HFFc6 (cell line): ENCODE results near the gene TYROBP. TPM values are rescaled to one million over a fixed set of nuclear protein-coding genes. Genes with fewer than 3 reads are reported as not detected.
A peak's percentile ranks its signal among the peaks of the same experiment; 100 is the strongest.

Source experiments
- DNase-seq: peaks from one replicate; pipeline ENCODE4 v3.0.0-alpha.2; 2018
- H3K27ac Mint-ChIP-seq: 2 replicates; pipeline ENCODE4 v1.8.0; 2020; ENCODE audit warnings: mild to moderate bottlenecking, mixed read lengths
- H3K27me3 Mint-ChIP-seq: 2 replicates; pipeline ENCODE4 v1.8.0; 2021; ENCODE audit warnings: mild to moderate bottlenecking, moderate library complexity, mixed read lengths; ENCODE audit not compliant: insufficient read depth
- H3K36me3 Mint-ChIP-seq: 2 replicates; pipeline ENCODE4 v1.8.0; 2021; ENCODE audit warnings: low read depth, mixed read lengths
- H3K4me1 Mint-ChIP-seq: 2 replicates; pipeline ENCODE4 v1.8.0; 2020; ENCODE audit warnings: low read depth, mixed read lengths
- H3K4me3 Mint-ChIP-seq: 2 replicates; pipeline ENCODE4 v1.8.0; 2020; ENCODE audit warnings: mild to moderate bottlenecking, moderate library complexity, mixed read lengths
- H3K9me3 Mint-ChIP-seq: 2 replicates; pipeline ENCODE4 v1.8.0; 2020; ENCODE audit warnings: mild to moderate bottlenecking, mixed read lengths
- total RNA-seq, 6 experiments: library from RNA; stranded (reverse); fragmentation: NEBNext Ultra II Directional; extraction: Animal tissue kit (Norgen Biotek cat#: 25700); gene quantifications; 2 replicates in 1 of 6; 3 replicates in 5 of 6; pipeline ENCODE4 v1.2.3, GENCODE V29; 2021
- TF ChIP-seq, protein P1 (sequence below): fragments of 200-600 bp; sonication (generic); IDR thresholded peaks from 2 replicates; pipeline ENCODE4 v1.5.0; 2021; ENCODE audit warnings: antibody characterized with exemption, mild to moderate bottlenecking

Gene TYROBP
- total RNA-seq, 6 experiments from 2014 or later = not detected

DNA sequence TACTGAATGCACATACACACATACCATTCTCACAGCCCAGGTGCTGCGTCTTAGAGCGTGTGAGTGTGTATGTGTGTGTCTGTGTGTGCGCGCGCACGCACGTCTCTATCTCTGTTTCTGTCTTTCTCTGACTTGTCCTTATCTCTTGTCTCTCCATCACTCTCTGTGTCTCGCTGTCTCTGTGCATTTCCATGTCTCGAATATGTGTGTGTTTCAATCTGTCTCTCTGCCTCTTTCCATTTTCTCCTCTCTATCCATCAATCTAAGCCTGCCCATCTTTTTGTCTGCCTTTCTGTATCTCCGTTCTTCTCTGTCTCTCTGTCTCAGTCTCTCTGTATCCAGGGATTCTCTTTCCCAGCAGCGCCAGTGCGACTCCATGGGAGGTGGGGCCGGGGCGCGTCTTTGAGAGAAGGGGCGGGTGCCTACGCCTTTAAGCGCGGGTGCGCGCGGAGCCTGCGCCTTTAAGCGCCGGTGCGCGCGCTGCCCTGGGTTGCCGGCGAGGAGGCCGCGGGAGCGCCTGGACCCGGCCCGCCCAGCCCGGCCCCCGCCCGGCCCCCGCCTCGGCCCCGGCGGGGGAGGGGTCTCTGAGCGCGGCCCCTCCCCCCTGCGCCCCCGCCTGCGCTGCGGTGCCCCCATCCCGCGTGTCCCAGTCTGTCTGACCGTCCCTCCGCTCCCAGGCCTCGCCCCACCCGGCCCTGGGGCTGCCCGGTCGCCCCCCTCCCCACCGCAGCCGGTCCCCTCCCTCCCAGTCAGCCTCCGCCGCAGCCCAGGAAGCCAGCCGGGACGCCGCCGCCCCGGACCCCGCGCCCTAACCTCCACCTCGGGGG, 28.0 kb upstream of the TYROBP start, which contains the start of gene LRFN3:
TSS of gene LRFN3 (plus strand) at position 464 of the 827 bp plus-strand sequence. CDS start 3,052 bp downstream, outside the sequence.
- DNase-seq = peak; percentile 20
- peaks cover 5% of the 10 kb centered on the region for H3K36me3 Mint-ChIP-seq
- no peaks in the 10 kb centered on the region for H3K9me3 Mint-ChIP-seq
- H3K4me3 Mint-ChIP-seq = peak within 1 kb of the TSS; percentile 93
- no peaks in the 10 kb centered on the region for H3K27me3 Mint-ChIP-seq
- no peak within 1 kb of the TSS for H3K27ac Mint-ChIP-seq
- TF ChIP-seq, protein P1, sequence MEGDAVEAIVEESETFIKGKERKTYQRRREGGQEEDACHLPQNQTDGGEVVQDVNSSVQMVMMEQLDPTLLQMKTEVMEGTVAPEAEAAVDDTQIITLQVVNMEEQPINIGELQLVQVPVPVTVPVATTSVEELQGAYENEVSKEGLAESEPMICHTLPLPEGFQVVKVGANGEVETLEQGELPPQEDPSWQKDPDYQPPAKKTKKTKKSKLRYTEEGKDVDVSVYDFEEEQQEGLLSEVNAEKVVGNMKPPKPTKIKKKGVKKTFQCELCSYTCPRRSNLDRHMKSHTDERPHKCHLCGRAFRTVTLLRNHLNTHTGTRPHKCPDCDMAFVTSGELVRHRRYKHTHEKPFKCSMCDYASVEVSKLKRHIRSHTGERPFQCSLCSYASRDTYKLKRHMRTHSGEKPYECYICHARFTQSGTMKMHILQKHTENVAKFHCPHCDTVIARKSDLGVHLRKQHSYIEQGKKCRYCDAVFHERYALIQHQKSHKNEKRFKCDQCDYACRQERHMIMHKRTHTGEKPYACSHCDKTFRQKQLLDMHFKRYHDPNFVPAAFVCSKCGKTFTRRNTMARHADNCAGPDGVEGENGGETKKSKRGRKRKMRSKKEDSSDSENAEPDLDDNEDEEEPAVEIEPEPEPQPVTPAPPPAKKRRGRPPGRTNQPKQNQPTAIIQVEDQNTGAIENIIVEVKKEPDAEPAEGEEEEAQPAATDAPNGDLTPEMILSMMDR = no peak
- peaks cover 39% of the 10 kb centered on the region for H3K4me1 Mint-ChIP-seq

DNA sequence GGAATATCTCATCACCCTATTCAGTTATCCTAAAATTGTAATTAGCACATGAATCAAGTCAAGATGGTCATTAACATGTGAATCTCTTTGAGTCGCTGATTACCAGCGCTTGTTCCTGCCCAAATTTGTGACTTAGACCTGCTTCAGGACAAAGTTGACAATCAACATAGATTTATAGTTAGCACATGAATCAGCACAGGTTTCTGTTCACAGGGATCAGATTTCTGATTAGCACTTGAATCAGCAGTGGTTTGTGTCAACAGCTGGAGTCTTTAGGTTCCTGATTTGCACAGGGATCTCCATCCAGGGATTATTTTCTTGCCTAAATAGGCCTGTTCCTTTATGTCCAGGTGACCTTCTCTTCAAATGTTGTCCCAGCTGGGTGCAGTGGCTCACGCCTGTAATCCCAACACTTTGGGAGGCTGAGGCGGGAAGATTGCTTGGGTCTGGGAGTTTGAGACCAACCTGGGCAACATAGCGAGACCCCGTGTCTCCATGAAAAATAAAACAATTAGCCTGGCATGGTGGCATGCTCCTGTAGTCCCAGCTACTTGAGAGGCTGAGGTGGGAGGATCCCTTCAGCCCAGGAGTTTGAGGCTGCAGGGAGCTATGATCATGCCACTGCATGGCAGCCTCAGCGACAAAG, 24.3 kb upstream of the TYROBP start:
- TF ChIP-seq, protein P1 = no peak
- H3K27ac Mint-ChIP-seq = no peak overlapping the region
- peaks cover 36% of the 10 kb centered on the region for H3K4me1 Mint-ChIP-seq
- no peak for DNase-seq
- no peak overlapping the region for H3K4me3 Mint-ChIP-seq
- H3K9me3 Mint-ChIP-seq = no peaks in the 10 kb centered on the region
- no peaks in the 10 kb centered on the region for H3K36me3 Mint-ChIP-seq
- H3K27me3 Mint-ChIP-seq = no peaks in the 10 kb centered on the region

DNA sequence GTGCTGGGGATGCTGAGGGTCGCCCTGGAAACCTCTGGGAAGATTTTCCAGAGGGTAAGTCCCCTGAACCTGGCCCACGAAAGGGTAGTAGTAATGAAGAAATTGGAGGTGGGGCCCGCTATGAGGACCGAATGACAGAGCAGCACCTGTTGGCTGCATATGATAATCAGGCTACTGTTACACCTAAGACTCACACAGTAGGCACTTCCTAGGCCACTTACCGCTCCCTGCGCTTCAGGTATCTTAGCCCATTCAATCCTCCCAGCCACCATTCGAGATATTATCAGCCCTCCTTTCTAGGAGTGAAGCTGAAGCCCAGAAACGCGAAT, 23.7 kb upstream of the TYROBP start:
- TF ChIP-seq, protein P1 = no peak; the same call in 1 of the 2 replicates
- Mint-ChIP-seq H3K27me3 (peaks cover under 1% of the 10 kb centered on the region; the same call in 1 of the 2 replicates), H3K9me3 (no peaks in the 10 kb centered on the region), H3K4me3 (no peak overlapping the region; the same call in 1 of the 2 replicates), H3K36me3 (no peaks in the 10 kb centered on the region), H3K4me1 (peaks cover 30% of the 10 kb centered on the region), H3K27ac (no peak overlapping the region)
- DNase-seq = no peak

DNA sequence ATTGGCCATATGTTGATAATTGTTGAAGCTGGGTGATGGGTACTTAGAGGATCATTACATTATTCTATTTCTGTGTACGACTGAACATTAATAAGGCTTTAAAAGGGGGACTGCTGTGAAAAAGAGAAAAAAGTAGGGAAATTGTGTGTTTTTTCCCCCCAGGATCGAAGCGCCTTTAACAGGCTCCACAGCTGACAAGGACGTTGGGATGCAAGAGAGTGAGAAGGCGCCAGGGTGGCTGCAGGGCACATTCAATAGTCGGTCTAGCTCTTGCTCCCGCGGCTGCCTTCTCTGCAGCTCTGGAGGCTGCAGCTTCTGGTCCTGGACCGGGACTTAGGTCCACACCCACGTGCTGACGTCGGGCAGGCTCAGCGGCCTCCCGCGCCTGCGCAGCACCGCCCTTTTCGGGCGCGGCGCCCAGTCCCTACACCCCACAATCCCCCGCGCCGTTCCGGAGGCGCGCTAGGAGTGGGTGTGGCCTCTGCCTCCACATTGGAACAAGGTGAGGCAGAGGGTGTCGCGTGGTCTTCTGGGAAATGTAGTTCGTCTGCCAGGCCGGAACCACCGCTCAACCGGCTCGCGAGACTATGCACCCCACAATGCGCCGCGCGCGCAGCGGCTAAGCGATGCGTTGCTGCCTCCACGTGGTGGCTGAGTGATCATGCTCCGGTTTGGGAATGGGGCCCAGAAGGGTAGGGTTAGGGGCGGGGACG, 23.2 kb upstream of the TYROBP start:
- TF ChIP-seq, protein P1 = peak; percentile 87
- peak; percentile 99 for DNase-seq
- H3K36me3 Mint-ChIP-seq = no peaks in the 10 kb centered on the region
- peak overlapping the region; percentile 82 for H3K4me3 Mint-ChIP-seq
- H3K27me3 Mint-ChIP-seq = peaks cover 5% of the 10 kb centered on the region; the same call in 1 of the 2 replicates
- peaks cover 30% of the 10 kb centered on the region for H3K4me1 Mint-ChIP-seq
- no peaks in the 10 kb centered on the region for H3K9me3 Mint-ChIP-seq
- peak overlapping the region; percentile 29 for H3K27ac Mint-ChIP-seq

DNA sequence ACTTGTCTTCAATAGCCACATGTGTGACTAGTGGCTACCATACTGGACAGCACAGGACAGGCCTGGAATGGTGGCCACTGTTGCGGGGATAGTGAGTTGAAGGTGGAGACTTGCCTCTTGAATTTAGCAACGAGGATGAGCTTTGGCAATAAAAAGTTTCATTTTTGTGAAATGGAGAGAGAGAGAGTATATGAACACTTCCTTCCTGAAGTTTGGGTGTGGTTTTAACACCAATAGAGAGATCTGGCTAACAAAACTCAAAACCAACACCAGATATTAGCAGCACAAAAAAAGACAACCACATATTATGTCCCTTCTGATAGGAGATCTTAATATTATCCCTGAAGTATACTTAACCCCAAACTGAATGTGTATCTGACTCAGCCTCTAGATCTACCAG, 21.8 kb upstream of the TYROBP start:
- Mint-ChIP-seq H3K27ac (no peak overlapping the region), H3K4me1 (peaks cover 21% of the 10 kb centered on the region), H3K27me3 (peaks cover 11% of the 10 kb centered on the region), H3K36me3 (peaks cover 10% of the 10 kb centered on the region; the same call in 1 of the 2 replicates), H3K9me3 (peaks cover 14% of the 10 kb centered on the region), H3K4me3 (no peak overlapping the region)
- DNase-seq = no peak
- TF ChIP-seq, protein P1 = no peak
